GM12878 (cell line): ENCODE data around the gene CACNA1A.

Experiments used
- ATF3 ChIP-seq: IDR thresholded peaks from 2 replicates; pipeline ENCODE4 v1.6.1; 2011; ENCODE audit warnings: low read depth, mild to moderate bottlenecking, low read length, moderate library complexity, borderline replicate concordance; ENCODE audit errors: extremely low read depth
- ZNF217 ChIP-seq: fragments of 450-650 bp; IDR thresholded peaks from 2 replicates; pipeline ENCODE4 v1.6.1; 2017; ENCODE audit warnings: antibody characterized with exemption, mild to moderate bottlenecking
- ZSCAN29 ChIP-seq: fragments of 450-650 bp; IDR thresholded peaks from 2 replicates; pipeline ENCODE4 v1.6.1; 2017; ENCODE audit warnings: mild to moderate bottlenecking, moderate library complexity
- TF ChIP-seq, protein P1 (sequence below), 3 experiments: IDR thresholded peaks in 2 of 3; conservative IDR thresholded peaks in 1 of 3; 2 replicates each; pipeline ENCODE4 v1.5.1; 2011; ENCODE audit warnings: low read depth in 3 of 3, low read length in 3 of 3, mild to moderate bottlenecking in 3 of 3, control low read depth in 2 of 3, moderate library complexity in 2 of 3, inconsistent platforms in 1 of 3, mixed read lengths in 1 of 3; ENCODE audit not compliant: control insufficient read depth in 2 of 3, insufficient read depth in 1 of 3; ENCODE audit errors: extremely low read depth in 1 of 3

- no peak for TF ChIP-seq ATF3
- TF ChIP-seq, protein P1, sequence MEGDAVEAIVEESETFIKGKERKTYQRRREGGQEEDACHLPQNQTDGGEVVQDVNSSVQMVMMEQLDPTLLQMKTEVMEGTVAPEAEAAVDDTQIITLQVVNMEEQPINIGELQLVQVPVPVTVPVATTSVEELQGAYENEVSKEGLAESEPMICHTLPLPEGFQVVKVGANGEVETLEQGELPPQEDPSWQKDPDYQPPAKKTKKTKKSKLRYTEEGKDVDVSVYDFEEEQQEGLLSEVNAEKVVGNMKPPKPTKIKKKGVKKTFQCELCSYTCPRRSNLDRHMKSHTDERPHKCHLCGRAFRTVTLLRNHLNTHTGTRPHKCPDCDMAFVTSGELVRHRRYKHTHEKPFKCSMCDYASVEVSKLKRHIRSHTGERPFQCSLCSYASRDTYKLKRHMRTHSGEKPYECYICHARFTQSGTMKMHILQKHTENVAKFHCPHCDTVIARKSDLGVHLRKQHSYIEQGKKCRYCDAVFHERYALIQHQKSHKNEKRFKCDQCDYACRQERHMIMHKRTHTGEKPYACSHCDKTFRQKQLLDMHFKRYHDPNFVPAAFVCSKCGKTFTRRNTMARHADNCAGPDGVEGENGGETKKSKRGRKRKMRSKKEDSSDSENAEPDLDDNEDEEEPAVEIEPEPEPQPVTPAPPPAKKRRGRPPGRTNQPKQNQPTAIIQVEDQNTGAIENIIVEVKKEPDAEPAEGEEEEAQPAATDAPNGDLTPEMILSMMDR (IDR thresholded peaks at IDR 0.05 in 2 of 3, conservative IDR thresholded peaks at IDR 0.05 in 1 of 3; ENCODE audit: control insufficient read depth in 2 of 3, extremely low read depth in 1 of 3, insufficient read depth in 1 of 3, low read depth in 3 of 3, low read length in 3 of 3) = no peak
- no peak for TF ChIP-seq ZNF217
- TF ChIP-seq ZSCAN29 = no peak
Measured at GRCh38 chr19:13350072-13350471, 156.2 kb downstream of the CACNA1A start.
